Esophagus squamous epithelium (tissue), 5 donors: ENCODE results near the gene SCAMP5. TPM values are rescaled to one million over a fixed set of nuclear protein-coding genes. Genes with fewer than 3 reads are reported as not detected.

Experiments used
- DNase-seq: peaks from one replicate; lab custom pipeline; 2025; lab: John Stamatoyannopoulos, UW
- H3K27ac ChIP-seq, 4 donors: fragments of 200-600 bp; sonication (generic); one replicate each; pipeline ENCODE4 v1.5.1; 2016 to 2019; ENCODE audit warnings: mild to moderate bottlenecking in 1 of 4
- H3K27me3 ChIP-seq, 4 donors: fragments of 200-600 bp; sonication (generic); 1 replicate in 3 of 4; 2 replicates in 1 of 4; pipeline versions ENCODE4 v1.5.1 to v1.6.0; 2017 to 2021; ENCODE audit warnings: antibody characterized with exemption in 1 of 4
- H3K36me3 ChIP-seq, 3 donors: fragments of 200-600 bp; sonication (generic); one replicate each; pipeline ENCODE4 v1.5.1; 2016 to 2019
- H3K4me1 ChIP-seq, 3 donors: fragments of 200-600 bp; sonication (generic); one replicate each; pipeline ENCODE4 v1.5.1; 2017 to 2019
- H3K4me3 ChIP-seq, 4 donors: fragments of 200-600 bp; sonication (generic); 1 replicate in 3 of 4; 2 replicates in 1 of 4; pipeline ENCODE4 v1.5.1; 2016 to 2019; ENCODE audit warnings: mild to moderate bottlenecking in 2 of 4, moderate library complexity in 1 of 4
- H3K9me3 ChIP-seq, 3 donors: fragments of 200-600 bp; sonication (generic); one replicate each; pipeline ENCODE4 v1.5.1; 2016 to 2019
- POLR2A ChIP-seq, 4 donors: fragments of 450-650 bp; IDR thresholded peaks; one replicate each; pipeline ENCODE4 v1.6.1; 2017; ENCODE audit warnings: antibody characterized with exemption in 4 of 4, mild to moderate bottlenecking in 4 of 4, moderate library complexity in 3 of 4
- WGBS, 2 donors: methylation state at CpG; one replicate each; pipeline ENCODE4 v1.1.5; 2018; 5-methylcytosine and 5-hydroxymethylcytosine counted together
- intact Hi-C: fragments of 100-400 bp; cut with DNase I; formaldehyde crosslinking; loops from one replicate; pipeline ENCODE4 v1.15.0; 2022
- total RNA-seq, 4 donors: library from RNA; depleted of rRNA; stranded (reverse); fragments of >200 nt; gene quantifications; one replicate each; pipeline ENCODE4 v1.1.0, GENCODE V29; 2016
- TF ChIP-seq, protein P1 (sequence below), 6 experiments: fragments of 450-650 bp in 4 of 6; fragments of 200-600 bp in 2 of 6; sonication (generic) in 2 of 6; IDR thresholded peaks; one replicate each; pipeline ENCODE4 v1.5.1; 2016 to 2019; ENCODE audit warnings: antibody characterized with exemption in 6 of 6, mild to moderate bottlenecking in 4 of 6, moderate library complexity in 4 of 6
- donor health status: DM: yes; HTN: yes; CAD: no.

SCAMP5 gene
- total RNA-seq, 4 donors from 2014 or later = 0.57 to 2.0 (median 0.67) TPM

DNA sequence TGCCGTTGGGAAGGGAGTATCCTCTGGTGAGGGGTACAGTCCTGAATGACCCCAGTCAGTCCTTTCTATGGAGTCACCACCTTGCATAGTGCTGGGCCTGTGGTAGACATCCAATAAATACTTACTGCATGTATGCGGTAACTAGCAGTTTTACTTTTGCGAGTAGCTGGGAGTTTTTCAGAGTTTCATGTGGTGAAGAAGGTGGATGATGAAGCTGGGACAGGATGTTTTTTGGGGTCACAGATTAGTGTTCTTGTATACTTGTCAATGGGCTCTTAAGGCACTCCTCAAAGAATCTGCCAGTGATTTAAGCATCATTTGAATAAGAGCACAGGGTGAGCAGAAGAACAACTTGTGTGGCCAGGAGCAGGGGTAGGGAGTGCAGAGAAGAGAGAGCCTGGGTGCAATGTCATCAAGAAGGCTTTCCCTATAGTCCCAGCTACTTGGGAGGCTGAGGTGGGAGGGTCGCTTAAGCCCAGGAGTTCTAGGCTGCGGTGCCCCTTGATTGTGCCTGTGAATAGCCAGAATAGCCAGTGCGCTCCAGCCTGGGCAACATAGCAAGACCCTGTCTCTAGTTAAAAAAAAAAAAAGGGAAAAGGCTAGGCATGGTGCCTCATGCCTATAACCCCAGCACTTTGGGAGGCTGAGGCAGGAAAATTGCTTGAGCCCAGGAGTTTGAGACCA, 50.1 kb downstream of the SCAMP5 start:
- Histone ChIP-seq H3K36me3 (peaks cover 0 to 24% (median 0%) of the 10 kb centered on the region in 3 donors), H3K27ac (peak overlapping the region; percentile 15 to 90 (median 84)), H3K4me1 (peaks cover 36 to 86% (median 39%) of the 10 kb centered on the region in 3 donors), H3K4me3 (no peak overlapping the region), H3K9me3 (no peaks in the 10 kb centered on the region), H3K27me3 (no peaks in the 10 kb centered on the region)
- intact Hi-C loops = no loop called here
- no peak for DNase-seq
- 87 to 88% methylated on average over 5 of the region's 6 CpGs for WGBS, 2 donors
- TF ChIP-seq POLR2A (IDR thresholded peaks at IDR 0.05) = no peak
- TF ChIP-seq, protein P1, sequence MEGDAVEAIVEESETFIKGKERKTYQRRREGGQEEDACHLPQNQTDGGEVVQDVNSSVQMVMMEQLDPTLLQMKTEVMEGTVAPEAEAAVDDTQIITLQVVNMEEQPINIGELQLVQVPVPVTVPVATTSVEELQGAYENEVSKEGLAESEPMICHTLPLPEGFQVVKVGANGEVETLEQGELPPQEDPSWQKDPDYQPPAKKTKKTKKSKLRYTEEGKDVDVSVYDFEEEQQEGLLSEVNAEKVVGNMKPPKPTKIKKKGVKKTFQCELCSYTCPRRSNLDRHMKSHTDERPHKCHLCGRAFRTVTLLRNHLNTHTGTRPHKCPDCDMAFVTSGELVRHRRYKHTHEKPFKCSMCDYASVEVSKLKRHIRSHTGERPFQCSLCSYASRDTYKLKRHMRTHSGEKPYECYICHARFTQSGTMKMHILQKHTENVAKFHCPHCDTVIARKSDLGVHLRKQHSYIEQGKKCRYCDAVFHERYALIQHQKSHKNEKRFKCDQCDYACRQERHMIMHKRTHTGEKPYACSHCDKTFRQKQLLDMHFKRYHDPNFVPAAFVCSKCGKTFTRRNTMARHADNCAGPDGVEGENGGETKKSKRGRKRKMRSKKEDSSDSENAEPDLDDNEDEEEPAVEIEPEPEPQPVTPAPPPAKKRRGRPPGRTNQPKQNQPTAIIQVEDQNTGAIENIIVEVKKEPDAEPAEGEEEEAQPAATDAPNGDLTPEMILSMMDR (IDR thresholded peaks at IDR 0.05) = no peak

DNA sequence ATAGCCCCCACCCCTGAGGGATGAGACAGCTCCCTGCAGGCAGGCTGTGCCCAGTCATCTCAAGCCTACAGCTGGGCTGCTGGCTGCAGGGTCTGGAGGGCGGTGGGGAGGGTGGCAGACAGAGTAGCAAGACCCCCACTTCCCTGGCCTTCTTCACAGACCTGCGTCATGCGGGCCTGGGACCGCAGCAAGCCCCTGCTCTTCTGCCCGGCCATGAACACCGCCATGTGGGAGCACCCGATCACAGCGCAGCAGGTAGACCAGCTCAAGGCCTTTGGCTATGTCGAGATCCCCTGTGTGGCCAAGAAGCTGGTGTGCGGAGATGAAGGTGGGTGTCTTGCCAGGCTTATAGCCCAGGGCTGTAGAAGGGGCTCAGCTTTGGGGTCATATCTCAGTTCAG, 53.0 kb downstream of the SCAMP5 start:
- H3K4me3 ChIP-seq = no peak overlapping the region
- peaks cover 26 to 71% (median 30%) of the 10 kb centered on the region in 3 donors for H3K4me1 ChIP-seq
- H3K27ac ChIP-seq = peak overlapping the region in 2 of 4 donors; percentile 81 to 85
- H3K27me3 ChIP-seq = no peaks in the 10 kb centered on the region
- no peak for TF ChIP-seq POLR2A (IDR thresholded peaks at IDR 0.05)
- TF ChIP-seq, protein P1 (IDR thresholded peaks at IDR 0.05) = no peak
- 98 to 100% methylated on average over 2 to 6 of the region's 10 CpGs for WGBS, 2 donors
- intact Hi-C loops = no loop called here
- peaks cover 0 to 24% (median 0%) of the 10 kb centered on the region in 3 donors for H3K36me3 ChIP-seq
- no peak for DNase-seq
- H3K9me3 ChIP-seq = no peaks in the 10 kb centered on the region

DNA sequence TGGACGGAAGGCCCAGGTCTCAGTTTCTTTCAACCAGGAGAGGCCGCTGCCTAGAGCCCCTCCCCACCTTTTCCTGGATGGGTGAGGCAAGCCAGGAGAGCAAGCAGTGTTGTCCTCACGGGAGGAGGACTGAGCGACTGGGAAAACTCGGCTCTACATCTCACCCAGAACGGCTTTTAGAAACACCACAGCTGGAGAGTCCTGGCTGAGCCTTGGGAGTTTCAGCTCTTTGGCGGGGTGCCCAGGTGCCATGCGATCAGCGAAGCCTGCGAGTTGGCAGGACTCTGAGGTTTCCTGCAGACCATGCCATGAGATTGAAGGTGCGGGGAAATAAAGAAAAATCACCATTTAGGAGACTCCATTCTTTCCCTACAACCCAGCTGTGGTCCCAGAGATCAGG, 54.0 kb downstream of the SCAMP5 start:
- no peak for DNase-seq
- 56 to 86% methylated on average over 1 to 9 of the region's 11 CpGs for WGBS, 2 donors

DNA sequence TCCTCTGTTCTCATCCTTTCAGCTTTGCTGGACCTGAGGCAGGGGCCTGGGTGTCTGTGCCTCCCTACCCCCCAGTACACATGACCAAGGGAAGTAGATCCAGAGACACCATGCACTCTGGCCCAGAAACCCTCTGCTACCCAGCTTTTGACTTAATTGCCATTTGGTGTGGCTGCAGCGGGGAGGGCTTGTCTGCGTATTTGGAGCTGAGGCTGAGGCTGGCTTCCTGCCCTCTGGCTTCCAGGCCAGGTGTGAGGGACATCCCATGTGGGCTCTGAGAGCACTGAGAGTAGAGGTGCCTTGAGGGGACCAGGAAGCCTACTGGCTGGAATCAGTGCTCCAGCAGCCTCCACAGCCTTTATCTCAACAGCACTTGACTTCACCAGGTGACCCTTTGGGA, 54.9 kb downstream of the SCAMP5 start:
- no peak overlapping the region for H3K4me3 ChIP-seq
- intact Hi-C loops = no loop called here
- no peaks in the 10 kb centered on the region for H3K27me3 ChIP-seq
- no peak for TF ChIP-seq POLR2A (IDR thresholded peaks at IDR 0.05)
- TF ChIP-seq, protein P1 (IDR thresholded peaks at IDR 0.05) = no peak
- WGBS, 2 donors = no CpG with 5 or more reads among the region's 2 CpGs
- H3K36me3 ChIP-seq = peaks cover 0 to 18% (median 0%) of the 10 kb centered on the region in 3 donors
- DNase-seq = no peak
- no peaks in the 10 kb centered on the region for H3K9me3 ChIP-seq
- H3K27ac ChIP-seq = no peak overlapping the region
- peaks cover 12 to 52% (median 21%) of the 10 kb centered on the region in 3 donors for H3K4me1 ChIP-seq

More for the DNA sequence above, 54.0 kb downstream of the SCAMP5 start:
- H3K9me3 ChIP-seq = no peaks in the 10 kb centered on the region
- peaks cover 0 to 22% (median 0%) of the 10 kb centered on the region in 3 donors for H3K36me3 ChIP-seq
- peaks cover 16 to 61% (median 25%) of the 10 kb centered on the region in 3 donors for H3K4me1 ChIP-seq
- no peak overlapping the region for H3K4me3 ChIP-seq
- no peaks in the 10 kb centered on the region for H3K27me3 ChIP-seq
- peak overlapping the region in 3 of 4 donors; percentile 42 to 49 (median 42) for H3K27ac ChIP-seq
- intact Hi-C loops = no loop called here
- TF ChIP-seq, protein P1 (IDR thresholded peaks at IDR 0.05) = no peak
- TF ChIP-seq POLR2A (IDR thresholded peaks at IDR 0.05) = no peak

DNA sequence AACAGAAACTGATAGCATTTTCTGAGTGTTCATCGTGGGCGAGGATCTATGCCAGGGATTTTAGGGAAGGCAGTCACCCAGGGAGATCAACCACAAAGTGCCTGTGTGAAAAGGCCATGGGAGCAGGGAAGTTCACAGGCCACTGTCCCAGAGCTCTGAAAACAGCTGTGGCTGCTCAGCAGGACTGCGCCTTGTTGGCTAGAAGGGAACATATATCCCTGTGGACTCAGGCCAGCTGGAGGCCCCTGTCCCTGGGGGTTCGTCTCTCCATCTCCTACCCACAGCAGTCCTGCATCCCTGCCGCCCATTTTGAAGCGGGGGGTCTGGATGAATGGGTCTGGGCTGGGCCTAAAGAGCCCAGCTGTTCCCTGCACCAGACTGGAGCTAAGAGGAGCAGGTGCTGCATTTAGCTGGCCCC, 55.8 kb downstream of the SCAMP5 start:
- Histone ChIP-seq H3K27ac (no peak overlapping the region), H3K36me3 (peaks cover 0 to 18% (median 0%) of the 10 kb centered on the region in 3 donors), H3K27me3 (no peaks in the 10 kb centered on the region), H3K4me3 (no peak overlapping the region), H3K4me1 (peaks cover 12 to 42% (median 18%) of the 10 kb centered on the region in 3 donors), H3K9me3 (no peaks in the 10 kb centered on the region)
- intact Hi-C loops = no loop called here
- WGBS, 2 donors = 73 to 94% methylated on average over 4 of the region's 6 CpGs
- TF ChIP-seq POLR2A (IDR thresholded peaks at IDR 0.05) = no peak
- TF ChIP-seq, protein P1 (IDR thresholded peaks at IDR 0.05) = no peak
- DNase-seq = no peak
